Brain microvascular endothelial cell (primary cell): ENCODE data around the gene C20orf204.

Experiments used
- DNase-seq: peaks from one replicate; pipeline ENCODE4 v3.0.0-alpha.2; 2020
- H3K27ac ChIP-seq: fragments of 250-450 bp; sonication (Bioruptor Pico); 2 replicates; pipeline ENCODE4 v1.5.1; 2020; ENCODE audit warnings: mild to moderate bottlenecking, moderate library complexity
- H3K27me3 ChIP-seq: fragments of 250-450 bp; sonication (Bioruptor Pico); replicated peaks from 2 replicates; pipeline ENCODE4 v1.5.1; 2020; ENCODE audit warnings: mild to moderate bottlenecking
- H3K36me3 ChIP-seq: fragments of 250-450 bp; sonication (Bioruptor Pico); replicated peaks from 2 replicates; pipeline ENCODE4 v1.5.1; 2020; ENCODE audit warnings: mild to moderate bottlenecking
- H3K4me3 ChIP-seq: 2 replicates; pipeline ENCODE4 v1.5.1; 2011; ENCODE audit warnings: low read depth, mild to moderate bottlenecking, control low read depth, low read length, moderate library complexity
- in situ Hi-C: cut with HindIII; loops from 2 replicates; pipeline ENCODE4 v1.10.0; 2017; ENCODE audit warnings: low sequenced_read_pairs, low pct_ligation_motif_present
- TF ChIP-seq, protein P1 (sequence below): IDR thresholded peaks from 2 replicates; pipeline ENCODE4 v1.5.1; 2011; ENCODE audit warnings: low read depth, mild to moderate bottlenecking, moderate library complexity, low read length, control low read depth, inconsistent platforms; ENCODE audit errors: missing control alignments

C20orf204 gene

DNA sequence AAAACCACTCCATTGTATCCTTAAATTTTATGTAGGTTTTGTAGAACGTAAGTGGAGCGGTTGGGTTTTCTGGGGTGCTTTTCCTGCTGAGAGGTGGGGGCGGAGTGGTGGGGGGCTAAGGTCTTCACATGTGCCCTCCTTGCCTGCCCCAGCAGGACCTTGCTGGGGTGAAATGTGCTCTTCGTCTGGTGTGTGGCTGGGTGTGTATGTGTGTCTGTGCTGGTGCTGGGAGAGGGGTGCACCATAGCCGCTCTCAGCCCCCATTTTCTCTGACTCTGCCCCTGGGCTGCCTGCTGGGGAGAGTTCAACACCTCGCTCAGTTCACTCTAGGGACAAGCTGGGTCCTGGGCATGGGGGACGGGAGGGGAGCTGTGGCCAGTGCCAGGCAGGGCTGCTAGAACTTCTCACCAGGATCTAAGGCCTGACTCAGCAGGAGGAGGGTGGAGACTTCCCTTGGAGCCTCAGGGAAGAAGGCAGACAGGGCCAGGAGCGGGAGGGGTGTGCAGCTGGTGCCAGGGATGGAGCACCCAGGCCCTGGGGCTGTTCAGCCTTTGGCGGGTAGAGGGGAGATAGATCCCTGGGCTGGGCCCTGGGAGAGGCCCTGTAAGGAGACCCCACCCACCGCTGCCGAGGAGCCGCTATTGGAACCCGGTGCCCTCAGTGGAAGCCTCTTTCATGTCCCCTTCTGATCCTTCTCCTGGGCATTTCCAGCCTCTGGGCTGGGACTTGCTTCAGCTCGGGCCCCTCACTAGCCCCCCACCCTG lies 8.7 kb downstream of the C20orf204 start:
- in situ Hi-C loops, result no loop called here
- DNase-seq, result no peak

DNA sequence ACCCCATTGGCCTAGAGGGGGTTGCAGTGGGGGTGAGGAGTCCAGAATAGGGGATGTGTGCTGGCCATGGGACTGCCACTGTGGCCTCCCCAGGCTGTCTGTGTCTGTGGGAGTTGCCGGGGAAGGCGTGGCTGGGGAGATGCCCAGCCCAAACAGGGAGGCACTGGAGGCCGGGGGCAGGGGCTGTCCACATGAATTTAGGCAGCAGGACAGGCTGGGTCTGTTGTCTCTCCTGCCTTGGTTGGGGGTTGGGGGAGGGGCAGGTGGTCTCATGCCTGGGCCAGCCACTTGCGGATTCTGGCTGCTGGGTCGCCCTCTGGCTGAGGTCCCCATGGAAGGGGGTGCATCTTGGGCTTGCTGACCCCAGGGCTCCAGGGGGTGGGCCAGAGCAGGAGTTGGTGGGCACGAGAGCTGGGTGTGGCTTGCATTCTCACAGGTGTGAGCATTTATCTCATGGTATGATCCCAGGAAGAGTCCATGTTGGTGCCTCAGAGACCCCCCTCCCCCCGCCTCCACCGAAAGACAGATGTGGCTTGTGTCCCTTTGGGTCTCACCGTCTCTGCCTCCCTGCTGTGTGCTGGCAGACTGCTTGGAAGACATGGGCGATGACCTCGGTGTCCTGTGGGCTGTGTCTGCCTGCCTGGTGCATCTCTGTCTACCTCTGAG lies 9.5 kb downstream of the C20orf204 start:
- Histone ChIP-seq H3K36me3 (no peaks in the 10 kb centered on the region), H3K27ac (no peak overlapping the region), H3K4me3 (no peak overlapping the region), H3K27me3 (peaks cover 39% of the 10 kb centered on the region)
- in situ Hi-C loops, result no loop called here
- TF ChIP-seq, protein P1, sequence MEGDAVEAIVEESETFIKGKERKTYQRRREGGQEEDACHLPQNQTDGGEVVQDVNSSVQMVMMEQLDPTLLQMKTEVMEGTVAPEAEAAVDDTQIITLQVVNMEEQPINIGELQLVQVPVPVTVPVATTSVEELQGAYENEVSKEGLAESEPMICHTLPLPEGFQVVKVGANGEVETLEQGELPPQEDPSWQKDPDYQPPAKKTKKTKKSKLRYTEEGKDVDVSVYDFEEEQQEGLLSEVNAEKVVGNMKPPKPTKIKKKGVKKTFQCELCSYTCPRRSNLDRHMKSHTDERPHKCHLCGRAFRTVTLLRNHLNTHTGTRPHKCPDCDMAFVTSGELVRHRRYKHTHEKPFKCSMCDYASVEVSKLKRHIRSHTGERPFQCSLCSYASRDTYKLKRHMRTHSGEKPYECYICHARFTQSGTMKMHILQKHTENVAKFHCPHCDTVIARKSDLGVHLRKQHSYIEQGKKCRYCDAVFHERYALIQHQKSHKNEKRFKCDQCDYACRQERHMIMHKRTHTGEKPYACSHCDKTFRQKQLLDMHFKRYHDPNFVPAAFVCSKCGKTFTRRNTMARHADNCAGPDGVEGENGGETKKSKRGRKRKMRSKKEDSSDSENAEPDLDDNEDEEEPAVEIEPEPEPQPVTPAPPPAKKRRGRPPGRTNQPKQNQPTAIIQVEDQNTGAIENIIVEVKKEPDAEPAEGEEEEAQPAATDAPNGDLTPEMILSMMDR, result no peak
- no peak for DNase-seq

More for the DNA sequence above, 8.7 kb downstream of the C20orf204 start:
- Histone ChIP-seq H3K27me3 (peaks cover 39% of the 10 kb centered on the region), H3K36me3 (no peaks in the 10 kb centered on the region), H3K27ac (no peak overlapping the region), H3K4me3 (no peak overlapping the region)
- TF ChIP-seq, protein P1, result no peak

DNA sequence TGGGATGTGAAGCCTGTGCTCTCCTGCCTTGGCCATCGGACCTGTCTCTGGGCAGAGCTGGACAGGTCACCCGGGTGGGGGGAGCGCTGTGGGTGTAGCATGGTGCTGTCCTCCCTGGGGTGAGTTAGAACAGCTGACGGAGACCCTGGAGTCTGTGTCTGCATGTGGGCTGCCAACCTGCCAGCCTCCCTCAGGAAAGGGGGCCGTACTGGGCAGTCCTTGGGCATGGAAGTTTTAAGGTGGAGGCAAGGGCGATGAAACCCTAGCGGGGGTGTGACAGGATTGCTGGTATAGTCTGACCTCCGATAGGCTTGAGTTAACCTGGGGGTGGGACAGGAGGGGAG lies 11.0 kb downstream of the C20orf204 start:
- no peak for DNase-seq
- in situ Hi-C loops, result no loop called here
- Histone ChIP-seq H3K4me3 (no peak overlapping the region), H3K27me3 (peaks cover 25% of the 10 kb centered on the region), H3K36me3 (no peaks in the 10 kb centered on the region), H3K27ac (no peak overlapping the region)
- TF ChIP-seq, protein P1, result no peak

DNA sequence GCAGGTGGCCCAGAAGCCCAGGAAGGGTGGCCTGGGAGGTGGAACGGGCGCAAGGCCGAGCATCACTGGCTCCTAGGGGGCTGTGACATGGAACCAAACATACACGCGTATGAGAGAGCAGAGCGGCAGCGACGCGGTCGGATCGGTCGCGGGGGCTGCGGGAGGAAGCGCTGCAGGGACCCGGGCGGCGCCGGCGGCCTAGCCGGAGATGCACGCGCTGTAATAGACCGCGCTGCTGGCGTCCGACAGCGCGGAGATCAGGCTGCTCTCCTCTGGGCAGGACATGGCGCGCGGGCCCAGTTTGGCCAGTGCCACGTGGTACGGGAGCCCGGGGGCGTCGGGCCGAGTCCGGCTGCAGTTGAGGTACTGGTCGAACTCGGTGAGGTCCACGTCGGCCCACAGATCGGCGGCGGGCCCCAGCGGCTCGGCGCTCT lies 12.0 kb downstream of the C20orf204 start:
- no peak overlapping the region for H3K27ac ChIP-seq
- in situ Hi-C loops, result no loop called here
- DNase-seq, result no peak
- TF ChIP-seq, protein P1, result no peak
- no peak overlapping the region for H3K4me3 ChIP-seq
- H3K27me3 ChIP-seq, result peaks cover 20% of the 10 kb centered on the region
- no peaks in the 10 kb centered on the region for H3K36me3 ChIP-seq

DNA sequence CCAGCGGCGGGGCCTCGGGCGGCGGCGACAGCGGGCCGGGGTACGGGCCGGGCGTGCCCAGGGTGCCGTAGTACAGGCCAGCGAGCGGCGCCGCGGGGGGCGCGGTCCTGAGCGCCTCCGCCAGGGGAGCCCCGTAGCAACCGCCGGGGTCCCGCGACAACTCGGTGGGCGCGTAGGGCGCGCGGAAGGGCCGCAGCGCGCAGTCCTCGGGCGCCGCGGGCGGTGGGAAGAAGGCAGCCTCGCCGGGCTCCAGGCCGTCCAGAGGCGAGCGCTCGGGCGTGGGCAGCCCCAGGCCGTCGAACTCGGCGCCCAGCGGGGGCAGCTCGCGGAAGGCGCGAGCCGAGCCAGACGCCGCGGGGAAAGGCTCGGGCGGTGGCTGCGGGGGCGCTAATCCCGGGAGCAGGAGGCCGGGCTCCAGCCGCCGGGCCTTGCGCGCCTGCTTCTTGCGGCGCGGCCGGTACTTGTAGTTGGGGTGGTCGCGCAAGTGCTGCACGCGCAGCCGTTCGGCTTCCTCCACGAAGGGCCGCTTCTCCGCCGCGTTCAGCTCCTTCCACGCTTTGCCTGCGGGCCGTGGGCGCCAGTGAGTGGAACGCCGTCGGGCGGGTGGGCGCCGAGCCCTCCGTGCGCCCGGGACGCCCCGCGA lies 12.5 kb downstream of the C20orf204 start:
- DNase-seq, result no peak
- no peaks in the 10 kb centered on the region for H3K36me3 ChIP-seq
- no peak overlapping the region for H3K27ac ChIP-seq
- in situ Hi-C loops, result no loop called here
- no peak overlapping the region for H3K4me3 ChIP-seq
- H3K27me3 ChIP-seq, result peaks cover 20% of the 10 kb centered on the region
- TF ChIP-seq, protein P1, result no peak
